ENCODE results near the gene GNMT. TPM values are rescaled to one million over a fixed set of nuclear protein-coding genes. Genes with fewer than 3 reads are reported as not detected.

Gene GNMT
- total and polyA plus RNA-seq, 10 of the 15 experiments (the other 5 are each of a cell fraction or from before 2014, with no cell fraction given): 0.27 to 1.1 (median 0.39) TPM

- H3K36me3 ChIP-seq (ENCODE audit: control insufficient read depth in 2 of 2, insufficient read depth in 2 of 2, low read length in 1 of 2): no peaks in the 10 kb centered on the region
- WGBS (ENCODE audit: insufficient coverage, insufficient replicate concordance, low lambda C conversion rate, missing lambda C conversion rate): 61% methylated on average over 48 of the region's 49 CpGs
- H3K9me3 ChIP-seq (replicated peaks; ENCODE audit: control insufficient read depth, insufficient read depth, low read length): no peaks in the 10 kb centered on the region
- no peak overlapping the region for H3K4me3 ChIP-seq
- FAIRE-seq: no peak
- H3K4me2 ChIP-seq (ENCODE audit: control insufficient read depth, insufficient read depth): no peak overlapping the region
- no peaks in the 10 kb centered on the region for H3K27me3 ChIP-seq (replicated peaks in 1 of 2; ENCODE audit: control insufficient read depth in 2 of 2, insufficient read depth in 2 of 2, low read length in 1 of 2)
- ATAC-seq: no peak
- SMC1A ChIA-PET (ENCODE audit: uncharacterized antibody, unreplicated experiment): interaction anchor here (1.1 kb wide), 1 partner anchor 232 kb away, joined by 4 read pairs; no protein-coding TSS in a partner anchor
- no peak for DNase-seq (ENCODE audit: low read depth, low spot score)
- H3K27ac ChIP-seq (ENCODE audit: control insufficient read depth, insufficient read depth): no peak overlapping the region
- no peak overlapping the region for H3K9ac ChIP-seq (ENCODE audit: control insufficient read depth, insufficient read depth, low read length)
- POLR2A ChIA-PET: interaction anchor here (0.7 kb wide), 1 partner anchor 232 kb away, joined by 6 read pairs; no protein-coding TSS in a partner anchor
- in situ Hi-C loops (cut with MboI): no loop called here
- intact Hi-C loops (cut with micrococcal nuclease; ENCODE audit: unreplicated experiment): no loop called here
- no peaks in the 10 kb centered on the region for H4K20me1 ChIP-seq (ENCODE audit: control insufficient read depth, insufficient read depth)
- H2AFZ ChIP-seq (ENCODE audit: control insufficient read depth, low read depth, low read length): no peak overlapping the region
- peaks cover 6% of the 10 kb centered on the region for H3K4me1 ChIP-seq (ENCODE audit: control insufficient read depth, insufficient read depth, low read length)
- H3K79me2 ChIP-seq (ENCODE audit: control insufficient read depth, insufficient read depth, low read length): no peaks in the 10 kb centered on the region
- CTCF ChIA-PET: interaction anchor here (0.6 to 2.9 kb wide), 3 partner anchors 9 to 240 kb away, joined by 3 to 8 read pairs (median 4); no protein-coding TSS in a partner anchor
- no TSS peak for BruUV-seq (replicated peaks)
- RAD21 ChIA-PET (ENCODE audit: unreplicated experiment): interaction anchor here (0.7 kb wide), 1 partner anchor 223 kb away, joined by 3 read pairs; no protein-coding TSS in a partner anchor
- no peak for TF ChIP-seq NRF1 (conservative IDR thresholded peaks at IDR 0.05; ENCODE audit: low read depth, low read length)
- no peak for TF ChIP-seq ZNF217 (IDR thresholded peaks at IDR 0.05)
- no peak for TF ChIP-seq EZH2 (IDR thresholded peaks at IDR 0.05; ENCODE audit: borderline replicate concordance, control insufficient read depth, low read depth, low read length)
- no peak for TF ChIP-seq HDGF (IDR thresholded peaks at IDR 0.05)
- TF ChIP-seq TCF12 (IDR thresholded peaks at IDR 0.05; ENCODE audit: low read depth, low read length): no peak
- no peak for TF ChIP-seq EED (IDR thresholded peaks at IDR 0.05; ENCODE audit: low read depth)
- TF ChIP-seq E4F1 (IDR thresholded peaks at IDR 0.05; ENCODE audit: borderline replicate concordance, partially characterized antibody): no peak
- TF ChIP-seq YY1 (IDR thresholded peaks at IDR 0.05; ENCODE audit: low read depth, low read length): no peak
- TF ChIP-seq TCF3 (IDR thresholded peaks at IDR 0.05; ENCODE audit: borderline replicate concordance, insufficient read depth, low read depth, low read length): no peak
- no peak for TF ChIP-seq ZSCAN29 (IDR thresholded peaks at IDR 0.05)
- TF ChIP-seq USF2 (IDR thresholded peaks at IDR 0.05; ENCODE audit: borderline replicate concordance, low read depth, low read length): no peak
- no peak for TF ChIP-seq FOS (IDR thresholded peaks at IDR 0.05; ENCODE audit: borderline replicate concordance, extremely low read depth, insufficient read length)
- no peak for TF ChIP-seq ATF7 (IDR thresholded peaks at IDR 0.05; ENCODE audit: low read depth)
- TF ChIP-seq NFYB (IDR thresholded peaks at IDR 0.05; ENCODE audit: insufficient read depth, low read depth, low read length): no peak
- TF ChIP-seq EP300 (IDR thresholded peaks at IDR 0.05; ENCODE audit: borderline replicate concordance in 1 of 2, control insufficient read depth in 1 of 2, low read depth in 2 of 2, low read length in 2 of 2): no peak
- no peak for TF ChIP-seq ZZZ3 (IDR thresholded peaks at IDR 0.05; ENCODE audit: control insufficient read depth, insufficient read length, low read depth)
Observed at GRCh38 chr6:42911171-42912021, 49.2 kb upstream of the GNMT start.
